HepG2 (cell line): ENCODE results near the gene HYAL1.

Experiments used
- BORCS8-MEF2B ChIP-seq: sonication (generic); formaldehyde crosslinking; IDR thresholded peaks from 2 replicates; pipeline ENCODE4 v1.8.0; 2022; ENCODE audit warnings: mild to moderate bottlenecking, missing genetic modification reagents
- HBP1 ChIP-seq: IDR thresholded peaks from 2 replicates; pipeline ENCODE4 v1.6.1; 2016; ENCODE audit warnings: low read depth, control low read depth
- TAF1 ChIP-seq: sonication (generic); formaldehyde crosslinking; IDR thresholded peaks from 2 replicates; pipeline ENCODE4 v1.4.0; 2020; ENCODE audit warnings: missing genetic modification reagents
- ZNF354B ChIP-seq: sonication (generic); formaldehyde crosslinking; IDR thresholded peaks from 2 replicates; pipeline ENCODE4 v1.8.0; 2022; ENCODE audit warnings: mild to moderate bottlenecking, missing genetic modification reagents

DNA sequence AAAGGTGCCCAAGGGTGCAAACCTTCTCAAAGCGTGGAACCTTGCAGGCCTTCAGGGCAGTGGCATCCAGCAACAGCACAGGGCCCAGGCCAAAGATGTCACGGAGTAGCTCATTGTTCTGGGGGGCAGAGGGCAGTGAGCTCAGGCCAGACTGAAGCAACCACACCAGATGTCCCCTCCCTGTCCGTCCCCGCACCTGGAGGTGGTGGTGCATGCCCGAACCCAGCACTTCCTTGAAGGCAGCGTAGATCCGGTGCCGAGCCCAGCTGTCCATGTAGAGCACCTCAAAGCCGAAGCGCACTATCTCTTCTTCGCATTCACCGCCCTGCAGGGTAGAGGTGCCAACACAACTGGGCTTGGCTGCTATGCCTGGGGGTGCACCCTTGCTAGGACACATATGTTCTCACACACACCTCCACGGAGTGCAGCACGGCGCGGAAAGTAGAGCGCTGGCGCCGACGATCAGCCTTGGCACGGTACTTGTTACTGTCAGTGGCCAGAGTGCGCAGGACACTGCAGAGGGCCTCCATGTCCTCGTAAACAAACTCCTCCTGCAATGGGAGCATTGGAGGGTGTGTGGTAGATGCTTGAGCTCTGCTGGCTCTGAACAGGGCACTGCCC lies 14.9 kb downstream of the HYAL1 start:
- TF ChIP-seq TAF1 (CRISPR knock-in tag), result no peak
- TF ChIP-seq ZNF354B (CRISPR knock-in tag), result no peak
- no peak for TF ChIP-seq HBP1 (CRISPR knock-in tag)
- no peak for TF ChIP-seq BORCS8-MEF2B (CRISPR knock-in tag)
